Dermis blood vessel endothelial cell (primary cell): ENCODE results near the gene HOATZ. TPM values are rescaled to one million over a fixed set of nuclear protein-coding genes. Genes with fewer than 3 reads are reported as not detected.
A peak's percentile ranks its signal among the peaks of the same experiment; 100 is the strongest.

Source experiments
- DNase-seq: peaks from one replicate; pipeline ENCODE4 v3.0.0; 2010
- total RNA-seq: library from RNA; depleted of rRNA; stranded (reverse); fragments of >200 nt; gene quantifications from 2 replicates; pipeline ENCODE4 v1.2.3, GENCODE V29; 2014

Gene HOATZ
- total RNA-seq, 1 donor from 2014 or later = not detected

DNA sequence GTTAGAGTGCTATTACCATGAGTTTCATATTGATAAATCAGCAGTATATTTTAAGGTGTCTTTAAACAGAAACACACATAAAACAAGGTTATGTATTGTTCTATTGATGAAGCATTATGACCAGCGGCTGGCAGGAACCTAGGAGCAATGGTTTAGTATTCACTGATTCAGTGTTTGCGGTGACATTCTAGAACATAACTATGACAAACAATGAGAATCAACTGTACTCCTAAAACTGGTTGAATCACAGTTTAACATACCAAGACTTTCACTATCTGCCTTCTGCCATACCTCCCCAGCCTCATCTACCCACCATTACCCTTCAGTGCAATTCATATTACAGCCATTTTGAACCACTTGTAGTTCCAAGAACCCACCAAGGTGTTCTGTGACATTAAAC lies 8.8 kb downstream of the HOATZ start:
- no peak for DNase-seq

GRCh38 chr11:111524056-111524455 lies 9.5 kb downstream of the HOATZ start:
- no peak for DNase-seq

DNA sequence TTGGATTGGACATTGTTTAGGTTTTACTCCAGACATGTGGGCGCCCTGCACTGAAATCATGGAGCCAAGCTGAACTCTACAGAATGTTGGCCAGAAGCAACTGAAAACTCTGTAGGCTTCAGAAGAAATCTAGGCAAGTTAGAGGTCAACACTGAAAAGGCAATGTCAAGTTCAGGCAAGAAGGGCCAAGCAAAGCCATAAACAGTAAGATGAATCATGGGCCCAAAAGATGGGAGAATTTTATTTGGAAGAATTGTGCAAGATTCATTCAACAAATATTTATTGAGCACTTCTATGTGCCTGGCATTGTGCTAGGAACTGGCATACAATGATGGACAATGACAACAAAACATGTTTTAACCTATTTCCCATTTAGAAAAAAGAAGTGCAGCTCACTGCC lies 10.9 kb downstream of the HOATZ start:
- no peak for DNase-seq

- DNase-seq = peak; percentile 16
Observed at GRCh38 chr11:111526501-111526900, 11.9 kb downstream of the HOATZ start.

GRCh38 chr11:111527279-111527678 lies 12.7 kb downstream of the HOATZ start:
- DNase-seq = no peak

DNA sequence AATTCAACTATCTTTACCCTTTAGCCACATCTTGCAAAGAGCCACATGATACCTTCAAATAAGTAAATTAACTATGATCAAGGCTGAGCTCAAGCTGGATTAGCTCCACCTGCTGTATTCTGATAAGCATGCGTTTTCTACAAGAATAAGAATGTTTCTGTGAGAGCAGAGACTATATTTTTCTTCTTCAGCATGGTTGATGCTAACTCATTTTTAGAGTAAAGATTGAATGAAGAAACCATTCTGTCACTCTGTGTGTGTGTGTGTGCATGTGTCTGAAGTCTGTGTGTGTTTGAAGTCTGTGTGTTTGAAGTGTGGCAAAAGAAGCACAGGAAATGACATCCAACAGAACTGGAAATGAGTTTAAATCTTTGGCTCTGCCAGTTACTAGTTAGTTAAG lies 14.0 kb downstream of the HOATZ start:
- DNase-seq = no peak

- DNase-seq = no peak
Observed at GRCh38 chr11:111530091-111530490, 15.5 kb downstream of the HOATZ start.

GRCh38 chr11:111531136-111531535 lies 16.6 kb downstream of the HOATZ start:
- DNase-seq = no peak

GRCh38 chr11:111531687-111532364 lies 17.2 kb downstream of the HOATZ start:
- no peak for DNase-seq

DNA sequence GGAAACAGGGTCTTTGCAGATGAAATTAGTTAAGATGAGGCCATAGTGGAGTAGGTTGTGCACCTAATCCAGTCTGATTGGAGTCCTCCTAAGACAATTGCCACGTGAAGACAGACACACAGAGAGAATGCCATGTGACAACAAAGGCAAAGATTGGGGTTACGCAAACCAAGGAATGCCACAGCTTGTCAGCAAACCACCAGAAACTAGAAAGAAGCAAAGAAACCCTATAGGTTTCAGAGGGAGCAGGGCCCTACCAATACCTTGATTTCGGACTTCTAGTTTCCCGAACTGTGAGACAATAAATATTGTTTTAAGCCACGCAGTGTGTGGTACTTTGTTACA lies 17.8 kb downstream of the HOATZ start:
- DNase-seq = no peak

GRCh38 chr11:111535281-111535680 lies 20.7 kb downstream of the HOATZ start:
- DNase-seq = no peak

GRCh38 chr11:111537336-111537860 lies 22.8 kb downstream of the HOATZ start:
- no peak for DNase-seq

- no peak for DNase-seq
Observed at GRCh38 chr11:111538407-111539114, 24.0 kb downstream of the HOATZ start.

GRCh38 chr11:111539426-111540113 lies 25.0 kb downstream of the HOATZ start:
- no peak for DNase-seq

DNA sequence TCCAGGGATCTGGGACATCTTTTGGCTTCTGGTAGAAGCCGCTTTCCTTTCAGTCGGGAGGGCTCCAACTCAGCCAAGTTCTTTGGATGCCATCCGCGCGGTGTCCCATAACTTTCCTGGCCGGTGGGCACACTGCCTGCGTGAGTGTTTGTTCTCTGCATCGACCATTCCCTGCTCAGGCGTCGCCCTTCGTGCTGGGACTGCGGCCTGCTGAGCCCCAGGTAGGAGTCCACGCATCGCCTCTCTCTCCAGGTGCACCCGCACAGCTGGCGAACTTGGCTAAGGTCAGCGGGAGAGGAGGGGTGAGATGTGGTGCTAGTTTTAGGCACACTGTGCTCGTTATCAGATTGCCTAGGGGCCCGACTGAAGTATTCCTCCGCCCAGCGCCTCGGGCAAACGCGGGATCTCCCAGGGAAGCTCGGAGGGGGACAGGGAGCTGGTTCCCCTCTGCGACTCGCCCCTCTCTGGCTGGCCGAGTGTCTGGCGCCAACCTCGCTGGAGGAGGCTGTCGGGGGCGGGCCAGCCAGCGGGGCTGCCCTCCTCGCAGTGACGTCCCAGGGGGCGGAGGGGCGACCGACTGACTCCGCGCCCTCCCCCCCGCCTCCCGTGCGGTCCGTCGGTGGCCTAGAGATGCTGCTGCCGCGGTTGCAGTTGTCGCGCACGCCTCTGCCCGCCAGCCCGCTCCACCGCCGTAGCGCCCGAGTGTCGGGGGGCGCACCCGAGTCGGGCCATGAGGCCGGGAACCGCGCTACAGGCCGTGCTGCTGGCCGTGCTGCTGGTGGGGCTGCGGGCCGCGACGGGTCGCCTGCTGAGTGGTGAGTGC lies 25.7 kb downstream of the HOATZ start, which contains the start of gene LAYN:
LAYN (plus strand) TSS at position 607 of the 823 bp plus-strand sequence; CDS start at position 731, 124 bp downstream.
- DNase-seq = peak; percentile 32

DNA sequence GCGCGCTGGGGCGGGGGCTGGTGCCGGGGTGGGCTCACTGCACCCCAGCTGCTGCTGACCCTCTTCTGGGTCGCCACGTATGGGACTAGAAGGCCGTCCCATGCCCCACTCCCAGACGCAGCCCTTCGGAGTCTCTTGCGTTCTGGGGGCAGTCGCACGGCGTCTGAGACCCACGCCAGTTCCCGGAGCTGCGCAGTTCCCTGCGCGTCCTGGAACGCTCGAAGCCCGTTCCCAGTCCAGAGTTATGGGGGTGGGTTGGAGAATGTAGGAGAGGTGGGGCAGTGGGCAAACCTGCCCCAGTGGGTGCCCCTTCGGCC lies 26.3 kb downstream of the HOATZ start:
- DNase-seq = peak; percentile 19

- DNase-seq = peak; percentile 64
Observed at GRCh38 chr11:111541254-111542061, 26.9 kb downstream of the HOATZ start.

- DNase-seq = no peak
Observed at GRCh38 chr11:111542606-111543275, 28.2 kb downstream of the HOATZ start.

DNA sequence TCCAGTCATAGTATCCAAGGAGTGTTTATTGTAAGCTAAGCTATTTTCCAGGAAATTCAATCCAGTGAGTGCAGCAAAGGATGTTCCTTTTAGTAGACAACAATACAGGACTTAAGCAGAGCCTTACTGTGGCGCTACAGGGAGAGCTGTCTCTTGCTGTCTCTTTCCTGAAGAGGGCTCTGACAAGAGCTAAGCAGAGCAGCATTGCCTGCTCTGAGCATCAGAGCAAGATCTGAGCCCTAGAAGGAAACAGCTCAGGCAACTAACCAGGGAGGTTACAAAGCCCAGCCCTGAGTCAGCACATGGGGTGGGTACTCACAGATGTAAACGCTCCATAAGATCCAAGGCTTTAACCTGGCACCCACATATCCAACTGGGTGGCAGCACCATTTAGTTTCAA lies 33.9 kb downstream of the HOATZ start:
- DNase-seq = no peak

DNA sequence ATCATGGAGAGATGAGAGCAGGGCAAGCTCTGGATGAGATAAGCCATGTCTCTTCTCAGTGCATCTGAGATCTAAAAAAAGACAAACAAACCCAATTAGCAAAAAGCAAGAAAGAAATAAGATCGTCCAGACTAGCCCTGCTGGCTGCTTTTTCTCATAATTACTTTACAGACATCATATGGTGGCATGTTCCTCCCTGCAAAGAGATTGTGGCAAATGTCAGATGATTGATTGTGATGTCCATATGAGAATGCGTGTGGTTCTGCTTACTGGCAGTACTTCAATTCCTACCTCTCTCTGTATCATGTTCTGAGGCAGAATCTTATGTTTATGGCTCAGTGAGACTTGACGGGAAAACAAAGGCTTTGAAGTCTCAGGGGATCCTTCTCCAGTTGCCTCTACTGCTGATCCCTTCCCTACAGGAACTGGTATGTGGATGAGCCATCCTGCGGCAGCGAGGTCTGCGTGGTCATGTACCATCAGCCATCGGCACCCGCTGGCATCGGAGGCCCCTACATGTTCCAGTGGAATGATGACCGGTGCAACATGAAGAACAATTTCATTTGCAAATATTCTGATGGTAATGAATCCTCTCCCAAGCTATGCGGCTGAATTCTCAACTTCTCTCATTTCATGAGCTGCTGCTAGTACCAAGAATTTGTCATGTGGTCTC lies 34.8 kb downstream of the HOATZ start:
- no peak for DNase-seq

GRCh38 chr11:111549869-111550203 lies 35.3 kb downstream of the HOATZ start:
- no peak for DNase-seq
